ENCODE measurements around the gene HP. TPM values are rescaled to one million over a fixed set of nuclear protein-coding genes. Genes with fewer than 3 reads are reported as not detected.
"Not testable (repeated sequence)": the region's sequence is repeated elsewhere in the genome, so short reads cannot be mapped to it uniquely, and the experiment has no call there.

The HP gene, protein sequence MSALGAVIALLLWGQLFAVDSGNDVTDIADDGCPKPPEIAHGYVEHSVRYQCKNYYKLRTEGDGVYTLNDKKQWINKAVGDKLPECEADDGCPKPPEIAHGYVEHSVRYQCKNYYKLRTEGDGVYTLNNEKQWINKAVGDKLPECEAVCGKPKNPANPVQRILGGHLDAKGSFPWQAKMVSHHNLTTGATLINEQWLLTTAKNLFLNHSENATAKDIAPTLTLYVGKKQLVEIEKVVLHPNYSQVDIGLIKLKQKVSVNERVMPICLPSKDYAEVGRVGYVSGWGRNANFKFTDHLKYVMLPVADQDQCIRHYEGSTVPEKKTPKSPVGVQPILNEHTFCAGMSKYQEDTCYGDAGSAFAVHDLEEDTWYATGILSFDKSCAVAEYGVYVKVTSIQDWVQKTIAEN
- total RNA-seq (374 and 430 TPM in 2 replicates), polyA plus RNA-seq (495 and 719 TPM in 2 replicates)

DNA sequence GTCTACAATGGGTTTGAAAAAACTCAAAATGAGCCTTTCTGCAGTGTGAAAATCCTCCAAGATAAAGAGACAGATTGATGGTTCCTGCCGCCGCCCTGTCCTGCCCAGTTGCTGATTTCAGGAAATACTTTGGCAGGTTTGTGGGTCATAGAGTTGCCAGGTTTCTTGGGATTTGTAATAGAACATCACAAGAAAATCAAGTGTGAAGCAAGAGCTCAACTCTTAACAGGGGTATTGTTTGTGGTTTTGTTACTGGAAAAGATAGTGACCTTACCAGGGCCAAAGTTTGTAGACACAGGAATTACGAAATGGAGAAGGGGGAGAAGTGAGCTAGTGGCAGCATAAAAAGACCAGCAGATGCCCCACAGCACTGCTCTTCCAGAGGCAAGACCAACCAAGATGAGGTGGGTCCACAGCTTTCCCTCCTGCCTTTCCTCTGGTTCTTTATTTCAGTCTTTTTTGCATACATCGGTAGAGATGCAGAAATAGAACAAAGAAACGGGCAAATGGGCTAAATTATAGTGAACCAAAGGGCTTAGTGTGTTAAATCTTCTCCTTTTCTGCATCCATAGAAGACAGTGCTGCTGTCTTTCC lies at the start of gene HP:
Gene HP (plus strand): TSS at position 252 of the 594 bp plus-strand sequence. CDS start 148 bp downstream, at position 400.
- not testable (repeated sequence) for H3K9me3 ChIP-seq (ENCODE audit: low read depth)

DNA sequence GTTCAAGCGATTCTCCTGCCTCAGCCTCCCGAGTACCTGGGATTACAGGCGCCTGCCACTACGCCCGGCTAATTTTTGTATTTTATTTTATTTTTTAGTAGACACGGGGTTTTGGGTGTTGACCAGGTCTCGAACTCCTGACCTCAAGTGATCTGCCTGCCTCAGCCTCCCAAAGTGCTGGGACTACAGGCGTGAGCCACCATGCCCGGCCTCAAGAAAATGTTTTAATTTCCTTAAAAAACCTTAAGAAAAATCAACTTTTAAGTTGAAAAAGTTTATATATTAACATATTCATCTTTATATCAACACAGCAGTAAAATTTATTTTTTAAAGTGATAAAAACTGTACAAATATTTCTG lies 46.3 kb upstream of the HP start:
- H3K4me1 ChIP-seq (ENCODE audit: insufficient read depth); H3K4me3 ChIP-seq; H3K27me3 ChIP-seq; H3K79me2 ChIP-seq; H3K9me3 ChIP-seq (ENCODE audit: low read depth); H3K36me3 ChIP-seq (replicated peaks; ENCODE audit: insufficient read depth, low read depth); H3K9me2 ChIP-seq (replicated peaks; ENCODE audit: insufficient read depth); H4K20me1 ChIP-seq (ENCODE audit: insufficient read depth, poor library complexity, severe bottlenecking); DNase-seq (ENCODE audit: low spot score): not testable (repeated sequence)
- peak overlapping the region; percentile 79 for H2AFZ ChIP-seq
- peak overlapping the region; percentile 22 for H3K27ac ChIP-seq
- WGBS (ENCODE audit: low lambda C conversion rate, missing lambda C conversion rate) = 88% methylated on average over 9 of the region's 9 CpGs
- peak overlapping the region; percentile 71 for H3K4me2 ChIP-seq

More for the DNA sequence above, at the start of gene HP:
- not testable (repeated sequence) for H3K27me3 ChIP-seq; H3K4me1 ChIP-seq (ENCODE audit: insufficient read depth); DNase-seq (ENCODE audit: low spot score); H3K4me2 ChIP-seq; H3K79me2 ChIP-seq; H4K20me1 ChIP-seq (ENCODE audit: insufficient read depth, poor library complexity, severe bottlenecking); H3K36me3 ChIP-seq (replicated peaks; ENCODE audit: insufficient read depth, low read depth); H2AFZ ChIP-seq; H3K4me3 ChIP-seq; H3K9me2 ChIP-seq (replicated peaks; ENCODE audit: insufficient read depth); H3K27ac ChIP-seq
- 57% methylated on average over 5 of the region's 5 CpGs for WGBS (ENCODE audit: low lambda C conversion rate, missing lambda C conversion rate)

DNA sequence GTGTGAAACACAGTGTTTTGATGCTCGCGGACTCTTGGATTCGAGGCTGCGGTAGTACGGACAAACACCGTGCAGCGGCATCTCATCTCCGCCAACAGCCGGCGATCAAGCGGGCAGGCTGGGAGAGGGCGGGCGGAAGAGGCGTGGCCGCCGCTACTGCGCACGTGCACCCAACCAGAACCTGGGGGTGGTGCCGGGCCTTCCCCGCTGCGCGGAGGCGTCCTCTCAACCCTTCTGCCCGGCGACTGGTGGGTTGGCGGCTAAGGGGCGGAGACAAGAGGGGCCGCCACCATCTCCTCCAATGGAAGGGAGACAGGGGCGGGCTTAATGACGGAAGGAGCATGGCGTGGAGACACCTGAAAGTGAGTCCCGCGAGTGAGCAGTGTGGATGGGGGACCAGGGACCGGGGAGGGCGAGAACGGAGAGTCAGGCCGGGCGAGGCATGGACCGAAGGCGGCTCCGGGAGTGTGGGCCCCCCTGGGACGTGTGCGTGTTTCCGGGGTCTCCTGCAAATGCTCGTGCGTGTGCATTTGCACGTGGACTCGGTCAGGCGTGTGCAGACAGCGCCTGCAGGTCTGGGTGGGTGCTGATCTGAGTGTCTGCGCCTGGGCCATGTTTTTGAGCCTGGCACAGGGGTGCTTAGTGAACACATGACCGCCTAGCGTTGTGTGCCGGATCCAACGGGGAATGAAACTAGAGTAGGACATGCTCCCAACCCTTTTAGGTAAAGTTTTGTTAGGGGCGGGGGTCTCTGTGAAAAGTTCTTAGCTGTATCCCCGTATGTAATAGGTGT lies 45.7 kb upstream of the HP start, which contains the start of gene DHODH:
Gene DHODH (plus strand): TSS at position 321 of the 793 bp plus-strand sequence. CDS start 21 bp downstream, at position 342.
- TF ChIP-seq EZH2 (IDR thresholded peaks at IDR 0.05; ENCODE audit: borderline replicate concordance) = no peak
- WGBS (ENCODE audit: low lambda C conversion rate, missing lambda C conversion rate) = under 1% methylated on average over 55 of the region's 57 CpGs
- Histone ChIP-seq H4K20me1 (ENCODE audit: insufficient read depth, poor library complexity, severe bottlenecking) (no peaks in the 10 kb centered on the region), H3K9me2 (replicated peaks; ENCODE audit: insufficient read depth) (no peaks in the 10 kb centered on the region), H3K4me1 (ENCODE audit: insufficient read depth) (peaks cover 2% of the 10 kb centered on the region), H3K4me2 (peak within 1 kb of the TSS; percentile 81), H3K27ac (peak within 1 kb of the TSS; percentile 22), H3K4me3 (peak within 1 kb of the TSS; percentile 56), H2AFZ (peak within 1 kb of the TSS; percentile 79), H3K9me3 (ENCODE audit: low read depth) (no peaks in the 10 kb centered on the region), H3K79me2 (no peaks in the 10 kb centered on the region), H3K36me3 (replicated peaks; ENCODE audit: insufficient read depth, low read depth) (no peaks in the 10 kb centered on the region), H3K27me3 (no peaks in the 10 kb centered on the region)
- peak; percentile 99 for DNase-seq (ENCODE audit: low spot score)

DNA sequence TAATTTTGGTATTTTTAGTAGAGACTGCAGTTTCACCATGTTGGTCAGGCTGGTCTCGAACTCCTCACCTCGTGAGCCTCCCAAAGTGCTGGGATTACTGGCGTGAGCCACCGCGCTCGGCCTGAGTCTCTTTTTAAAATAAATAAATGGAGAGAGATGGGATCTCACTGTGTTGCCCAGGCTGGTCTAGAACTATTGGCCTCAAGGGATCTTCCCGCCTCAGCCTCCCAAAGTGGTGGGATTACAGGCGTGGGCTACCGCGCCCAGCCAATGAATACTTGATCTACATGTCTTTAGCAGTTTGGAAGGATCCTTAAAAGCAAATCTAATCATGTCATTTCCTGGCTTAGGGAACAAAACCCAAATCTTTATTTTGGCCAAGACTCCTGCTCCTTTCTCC lies 44.5 kb upstream of the HP start:
- TF ChIP-seq EZH2 (IDR thresholded peaks at IDR 0.05; ENCODE audit: borderline replicate concordance) (no peak), EZH2phosphoT487 (IDR thresholded peaks at IDR 0.05; ENCODE audit: low read depth, severe bottlenecking, unreplicated experiment) (no peak)
- TF ChIP-seq, protein P1, sequence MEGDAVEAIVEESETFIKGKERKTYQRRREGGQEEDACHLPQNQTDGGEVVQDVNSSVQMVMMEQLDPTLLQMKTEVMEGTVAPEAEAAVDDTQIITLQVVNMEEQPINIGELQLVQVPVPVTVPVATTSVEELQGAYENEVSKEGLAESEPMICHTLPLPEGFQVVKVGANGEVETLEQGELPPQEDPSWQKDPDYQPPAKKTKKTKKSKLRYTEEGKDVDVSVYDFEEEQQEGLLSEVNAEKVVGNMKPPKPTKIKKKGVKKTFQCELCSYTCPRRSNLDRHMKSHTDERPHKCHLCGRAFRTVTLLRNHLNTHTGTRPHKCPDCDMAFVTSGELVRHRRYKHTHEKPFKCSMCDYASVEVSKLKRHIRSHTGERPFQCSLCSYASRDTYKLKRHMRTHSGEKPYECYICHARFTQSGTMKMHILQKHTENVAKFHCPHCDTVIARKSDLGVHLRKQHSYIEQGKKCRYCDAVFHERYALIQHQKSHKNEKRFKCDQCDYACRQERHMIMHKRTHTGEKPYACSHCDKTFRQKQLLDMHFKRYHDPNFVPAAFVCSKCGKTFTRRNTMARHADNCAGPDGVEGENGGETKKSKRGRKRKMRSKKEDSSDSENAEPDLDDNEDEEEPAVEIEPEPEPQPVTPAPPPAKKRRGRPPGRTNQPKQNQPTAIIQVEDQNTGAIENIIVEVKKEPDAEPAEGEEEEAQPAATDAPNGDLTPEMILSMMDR (IDR thresholded peaks at IDR 0.05; ENCODE audit: poor library complexity) = no peak
- over 99% methylated on average over 10 of the region's 10 CpGs for whole genome bisulfite sequencing (ENCODE audit: low lambda C conversion rate, missing lambda C conversion rate)

More for the DNA sequence above, 44.5 kb upstream of the HP start:
- Histone ChIP-seq H2AFZ (no peak overlapping the region), H3K4me1 (ENCODE audit: insufficient read depth) (peaks cover 8% of the 10 kb centered on the region), H3K27ac (no peak overlapping the region), H3K4me3 (no peak overlapping the region), H3K9me3 (ENCODE audit: low read depth) (no peaks in the 10 kb centered on the region), H3K79me2 (no peaks in the 10 kb centered on the region), H3K9me2 (replicated peaks; ENCODE audit: insufficient read depth) (no peaks in the 10 kb centered on the region), H3K27me3 (no peaks in the 10 kb centered on the region), H3K36me3 (replicated peaks; ENCODE audit: insufficient read depth, low read depth) (no peaks in the 10 kb centered on the region), H4K20me1 (ENCODE audit: insufficient read depth, poor library complexity, severe bottlenecking) (no peaks in the 10 kb centered on the region), H3K4me2 (peak overlapping the region; percentile 81)
- DNase-seq (ENCODE audit: low spot score) = no peak
